Fibroblast of the aortic adventitia (primary cell): ENCODE data around the gene PIK3R5. TPM values are rescaled to one million over a fixed set of nuclear protein-coding genes. Genes with fewer than 3 reads are reported as not detected.

Experiments used
- DNase-seq: peaks from one replicate; pipeline ENCODE4 v3.0.0-alpha.2; 2010; ENCODE audit warnings: low read depth
- H3K4me3 ChIP-seq: 2 replicates; pipeline ENCODE4 v1.5.1; 2011; ENCODE audit warnings: low read depth, mild to moderate bottlenecking, control low read depth, low read length, moderate library complexity
- total RNA-seq: library from RNA; depleted of rRNA; stranded (reverse); fragments of >200 nt; gene quantifications from 2 replicates; pipeline ENCODE4 v1.2.3, GENCODE V29; 2012; ENCODE audit warnings: low replicate concordance
- TF ChIP-seq, protein P1 (sequence below): IDR thresholded peaks from 2 replicates; pipeline ENCODE4 v1.5.1; 2011; ENCODE audit warnings: mild to moderate bottlenecking, low read length, control low read depth, inconsistent platforms; ENCODE audit not compliant: insufficient read depth

PIK3R5 gene
- total RNA-seq, 1 donor = not detected

DNA sequence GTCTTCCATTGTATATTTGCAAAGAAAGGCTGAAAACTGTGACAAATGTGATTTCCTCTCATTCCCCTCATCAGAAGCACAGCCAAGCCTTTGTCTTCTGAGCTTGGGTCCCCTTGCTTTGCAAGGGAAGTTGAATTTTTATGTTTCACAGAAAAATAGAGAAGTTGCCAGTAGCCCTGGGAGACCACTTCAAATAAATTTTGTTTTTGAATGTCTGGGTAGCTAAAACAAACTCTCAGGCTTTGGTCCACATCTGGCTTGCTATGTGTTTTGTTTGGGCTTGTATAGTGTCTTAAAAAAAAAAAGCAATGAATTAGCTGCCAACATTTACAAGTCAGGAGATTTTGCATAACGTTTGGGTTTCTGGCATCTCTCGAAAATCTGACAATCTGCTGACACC, 122.2 kb downstream of the PIK3R5 start:
- TF ChIP-seq, protein P1, sequence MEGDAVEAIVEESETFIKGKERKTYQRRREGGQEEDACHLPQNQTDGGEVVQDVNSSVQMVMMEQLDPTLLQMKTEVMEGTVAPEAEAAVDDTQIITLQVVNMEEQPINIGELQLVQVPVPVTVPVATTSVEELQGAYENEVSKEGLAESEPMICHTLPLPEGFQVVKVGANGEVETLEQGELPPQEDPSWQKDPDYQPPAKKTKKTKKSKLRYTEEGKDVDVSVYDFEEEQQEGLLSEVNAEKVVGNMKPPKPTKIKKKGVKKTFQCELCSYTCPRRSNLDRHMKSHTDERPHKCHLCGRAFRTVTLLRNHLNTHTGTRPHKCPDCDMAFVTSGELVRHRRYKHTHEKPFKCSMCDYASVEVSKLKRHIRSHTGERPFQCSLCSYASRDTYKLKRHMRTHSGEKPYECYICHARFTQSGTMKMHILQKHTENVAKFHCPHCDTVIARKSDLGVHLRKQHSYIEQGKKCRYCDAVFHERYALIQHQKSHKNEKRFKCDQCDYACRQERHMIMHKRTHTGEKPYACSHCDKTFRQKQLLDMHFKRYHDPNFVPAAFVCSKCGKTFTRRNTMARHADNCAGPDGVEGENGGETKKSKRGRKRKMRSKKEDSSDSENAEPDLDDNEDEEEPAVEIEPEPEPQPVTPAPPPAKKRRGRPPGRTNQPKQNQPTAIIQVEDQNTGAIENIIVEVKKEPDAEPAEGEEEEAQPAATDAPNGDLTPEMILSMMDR = no peak
- peak; percentile 32 for DNase-seq
- H3K4me3 ChIP-seq = no peak overlapping the region

DNA sequence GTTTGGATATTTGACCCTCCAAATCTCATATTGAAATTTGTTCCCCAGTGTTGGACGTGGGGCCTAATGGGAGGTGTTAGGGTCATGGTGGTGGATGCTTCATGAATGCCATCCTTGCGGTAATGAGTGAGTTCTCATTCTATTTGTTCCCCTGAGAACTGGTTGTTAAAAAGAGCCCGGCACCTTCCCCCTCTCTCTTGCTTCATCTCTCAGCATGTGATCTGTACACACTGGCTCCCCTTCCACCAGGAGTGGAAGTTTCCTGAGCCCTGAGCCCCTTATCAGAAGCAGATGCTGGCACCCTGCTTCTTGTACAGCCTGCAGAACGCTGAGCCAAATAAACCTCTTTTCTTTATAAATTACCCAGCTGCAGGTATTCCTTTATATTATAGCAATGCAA, 123.7 kb downstream of the PIK3R5 start:
- TF ChIP-seq, protein P1 = no peak
- DNase-seq = no peak
- H3K4me3 ChIP-seq = no peak overlapping the region

GRCh38 chr17:8839410-8839935, 126.0 kb downstream of the PIK3R5 start:
- DNase-seq = no peak
- no peak overlapping the region for H3K4me3 ChIP-seq
- TF ChIP-seq, protein P1 = no peak

DNA sequence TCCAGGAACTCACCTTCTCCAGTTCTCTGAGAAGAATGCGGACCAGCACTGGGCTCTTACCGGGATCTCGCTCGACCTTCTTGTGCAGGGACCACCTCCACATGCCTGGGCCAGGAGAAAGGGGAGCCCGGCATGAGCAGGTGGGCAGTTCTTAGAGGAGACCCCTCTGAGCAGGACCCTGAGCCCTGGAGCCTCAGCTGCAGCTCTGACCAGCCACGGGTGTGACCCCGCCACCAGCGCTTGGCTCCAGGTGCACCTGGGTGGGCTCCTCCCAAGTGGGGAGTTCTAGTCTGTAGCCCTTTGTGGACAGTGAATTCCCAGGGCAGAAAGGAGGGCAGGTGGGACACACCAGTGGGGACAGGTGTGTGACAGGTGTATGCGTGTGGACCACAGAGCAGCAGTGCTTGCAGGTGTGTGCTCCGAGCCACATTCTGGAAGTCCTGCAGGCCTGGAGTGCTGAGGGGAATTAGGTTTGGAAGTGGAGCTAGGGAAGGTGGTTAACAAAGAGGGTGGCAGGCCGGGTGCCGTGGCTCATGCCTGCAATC, 126.9 kb downstream of the PIK3R5 start:
- TF ChIP-seq, protein P1 = no peak
- H3K4me3 ChIP-seq = no peak overlapping the region
- no peak for DNase-seq

GRCh38 chr17:8837563-8838075, 127.9 kb downstream of the PIK3R5 start:
- TF ChIP-seq, protein P1 = no peak
- no peak for DNase-seq

GRCh38 chr17:8836821-8837562, 128.5 kb downstream of the PIK3R5 start:
- TF ChIP-seq, protein P1 = no peak
- no peak for DNase-seq
- H3K4me3 ChIP-seq = no peak overlapping the region

More at GRCh38 chr17:8837563-8838075, 127.9 kb downstream of the PIK3R5 start:
- no peak overlapping the region for H3K4me3 ChIP-seq
